CD4-positive, alpha-beta T cell treated with Interleukin-1 beta for 1 hour (primary cell): ENCODE measurements around the gene ITGB2.
"Not testable (repeated sequence)": the region's sequence is repeated elsewhere in the genome, so short reads cannot be mapped to it uniquely, and the experiment has no call there.

Experiments used
- DNase-seq, 2 donors: peaks; one replicate each; pipeline ENCODE4 v3.0.0-alpha.2; 2020 to 2022

The ITGB2 gene

GRCh38 chr21:44879238-44879637 lies 41.5 kb downstream of the ITGB2 start:
- DNase-seq: not testable (repeated sequence)

DNA sequence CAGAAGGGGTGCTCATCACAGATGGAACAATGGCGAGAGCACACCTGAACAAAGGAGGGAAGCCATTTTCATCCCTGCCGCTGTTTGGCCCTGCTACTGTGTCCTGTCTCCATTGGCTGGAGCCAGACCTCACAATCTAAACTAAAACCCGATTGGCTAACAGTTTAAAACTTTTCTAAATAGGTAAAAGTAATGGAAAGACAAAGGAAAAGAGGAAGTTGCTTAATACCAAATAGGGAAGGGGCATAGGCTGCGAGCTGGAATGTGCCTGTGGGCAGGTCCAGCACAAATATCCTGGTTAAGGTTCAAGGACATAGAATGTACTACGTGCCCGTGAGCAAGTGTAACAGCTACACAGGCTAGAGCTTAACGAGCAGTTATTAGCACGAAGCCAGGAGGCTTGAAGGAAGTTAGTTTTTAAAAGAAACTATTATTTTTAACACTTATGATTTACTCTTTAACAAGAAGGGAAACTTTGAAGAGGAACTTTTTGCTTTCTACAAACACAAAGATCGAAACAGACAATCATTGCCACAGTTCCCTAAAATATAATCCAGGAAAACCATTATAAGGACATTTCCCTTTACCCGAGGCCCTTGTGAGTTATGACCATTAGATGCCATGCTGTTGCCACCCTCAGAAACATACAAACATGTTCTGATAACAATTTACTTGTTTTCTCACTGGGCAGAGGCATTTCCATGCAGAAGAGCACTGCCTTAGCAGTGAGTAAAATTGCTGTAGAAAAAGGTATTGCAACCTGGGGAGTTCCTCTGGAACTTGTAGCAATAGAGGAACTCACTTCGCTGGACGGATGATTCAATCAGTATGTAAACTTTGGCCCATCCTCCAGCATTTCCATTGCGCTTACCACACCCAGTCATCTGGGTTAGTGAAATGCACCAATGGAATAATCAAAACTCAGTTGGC lies 42.4 kb downstream of the ITGB2 start:
- DNase-seq: peak in 1 of 2 donors; percentile 49

GRCh38 chr21:44876849-44877575 lies 43.7 kb downstream of the ITGB2 start:
- DNase-seq: no peak

GRCh38 chr21:44875316-44875700 lies 45.4 kb downstream of the ITGB2 start:
- DNase-seq: peak in 1 of 2 donors; percentile 39

- peak; percentile 38 to 56 for DNase-seq
Measured at GRCh38 chr21:44874497-44875315, 46.0 kb downstream of the ITGB2 start.

- DNase-seq: no peak
Measured at GRCh38 chr21:44874240-44874496, 46.5 kb downstream of the ITGB2 start.

- DNase-seq: peak; percentile 99 to 100
Measured at GRCh38 chr21:44873356-44874239, 47.1 kb downstream of the ITGB2 start, which contains the start of gene PTTG1IP. PTTG1IP (minus strand) TSS chr21:44873690; CDS start chr21:44873616, 74 bp downstream.

GRCh38 chr21:44872649-44873355 lies 47.9 kb downstream of the ITGB2 start:
- DNase-seq: no peak

DNA sequence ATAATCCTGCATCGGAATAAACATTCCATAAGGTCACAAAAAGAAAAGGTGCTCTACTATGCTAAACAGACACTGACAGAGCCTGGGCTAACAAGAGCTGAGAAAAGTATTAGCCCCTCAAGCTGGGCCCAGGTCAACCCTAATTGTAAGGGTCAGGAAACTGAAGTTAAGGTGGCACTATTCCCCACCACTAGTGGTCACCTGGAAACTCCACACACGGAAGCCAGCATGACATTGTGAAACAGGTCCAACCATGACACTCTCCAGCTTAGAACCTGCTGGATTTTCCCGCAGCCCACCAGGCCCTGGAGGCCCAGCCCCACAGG lies 48.4 kb downstream of the ITGB2 start:
- no peak for DNase-seq

DNA sequence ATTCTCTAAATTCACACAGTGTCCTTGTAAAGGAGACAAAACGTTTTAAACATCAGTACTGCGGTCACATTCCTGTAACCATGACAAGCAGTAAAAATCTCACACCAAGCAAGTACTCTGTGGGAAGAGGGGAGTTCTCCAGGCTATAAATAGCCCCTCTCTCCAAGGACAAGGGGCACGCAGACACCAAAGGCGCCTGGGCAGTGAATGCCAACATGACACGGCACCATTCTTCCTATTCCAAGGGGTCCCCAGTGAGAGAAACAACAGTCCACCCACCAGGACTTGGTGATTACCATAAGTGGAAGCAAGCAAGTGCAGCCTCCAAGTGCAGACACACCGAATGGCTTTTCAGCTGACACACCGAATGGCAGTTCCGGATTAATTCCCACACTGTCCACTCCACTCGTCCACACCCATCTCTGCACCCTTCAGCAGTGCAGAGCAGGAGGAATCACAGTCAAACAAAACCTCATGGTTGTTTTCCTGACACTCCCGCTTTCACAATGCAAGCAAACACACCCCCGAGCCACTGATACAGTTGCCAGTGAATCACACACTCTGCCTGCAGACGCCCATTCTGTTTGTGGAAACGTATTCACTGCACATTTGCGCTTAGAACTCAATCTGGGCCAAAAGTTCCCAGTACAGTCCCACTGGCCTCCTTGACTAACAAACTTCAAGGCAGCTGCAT lies 49.0 kb downstream of the ITGB2 start:
- DNase-seq: peak in 1 of 2 donors; percentile 26

- no peak for DNase-seq
Measured at GRCh38 chr21:44870748-44871495, 49.8 kb downstream of the ITGB2 start.

DNA sequence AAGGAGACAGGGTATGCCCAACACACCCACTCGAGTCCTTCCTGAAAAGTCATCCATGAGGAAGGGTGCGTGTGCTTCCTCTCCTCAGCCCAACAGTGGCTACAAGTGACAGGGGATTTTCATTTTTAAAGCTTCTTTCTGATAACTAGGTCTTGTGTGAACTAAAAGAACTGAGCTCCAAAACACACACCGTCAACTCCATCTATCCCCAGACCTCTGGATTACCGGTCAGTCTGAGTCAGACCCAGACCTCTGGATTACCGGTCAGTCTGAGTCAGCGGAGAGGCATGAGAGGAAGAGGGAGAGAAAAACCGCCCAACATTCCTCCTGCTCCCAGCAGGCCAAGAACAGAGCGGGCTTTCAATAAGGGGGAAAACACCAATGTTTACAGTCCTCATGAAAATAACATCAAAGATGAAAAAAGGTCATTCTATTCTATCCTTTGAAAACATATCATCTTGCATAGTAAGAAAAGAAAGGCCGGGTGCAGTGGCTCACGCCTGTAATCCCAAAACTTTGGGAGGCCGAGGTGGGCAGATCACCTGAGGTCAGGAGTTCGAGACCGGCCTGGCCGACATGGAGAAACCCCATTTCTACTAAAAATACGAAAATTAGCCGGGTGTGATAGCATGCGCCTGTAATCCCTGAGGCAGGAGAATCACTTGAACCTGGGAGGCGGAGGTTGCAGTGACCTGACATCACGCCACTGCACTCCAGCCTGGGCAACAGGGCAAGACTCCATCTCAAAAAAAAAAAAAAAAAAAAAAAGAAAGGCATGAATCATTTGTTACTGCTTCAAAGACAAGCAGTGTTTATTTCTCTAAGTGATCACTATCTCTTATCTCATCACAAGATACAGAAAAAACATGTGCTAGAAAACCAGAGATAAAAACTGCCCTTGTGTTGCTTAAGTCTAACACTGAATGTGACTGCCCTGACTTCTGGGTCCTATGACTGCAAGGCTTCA lies 50.6 kb downstream of the ITGB2 start:
- peak in 1 of 2 donors; percentile 39 for DNase-seq

DNA sequence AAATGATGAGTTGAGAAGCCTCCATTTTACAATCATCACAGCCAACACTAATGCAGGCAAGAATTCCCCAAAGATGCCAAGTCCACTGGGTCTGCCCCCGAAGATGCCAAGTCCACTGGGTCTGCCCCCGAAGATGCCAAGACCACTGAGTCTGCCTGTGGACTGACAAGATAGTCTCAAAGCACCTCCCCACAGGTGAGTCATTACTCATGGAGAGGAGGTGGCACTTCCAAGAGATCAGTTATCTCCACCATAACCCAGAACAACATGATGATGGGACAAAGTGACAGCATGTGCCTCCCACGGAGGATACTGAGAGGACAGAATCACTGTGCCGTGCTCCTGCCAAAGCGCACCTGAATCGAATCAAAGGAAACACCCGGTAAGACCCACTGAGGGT lies 52.0 kb downstream of the ITGB2 start:
- no peak for DNase-seq

- DNase-seq: peak; percentile 48 to 64
Measured at GRCh38 chr21:44867999-44868700, 52.5 kb downstream of the ITGB2 start.

- no peak for DNase-seq
Measured at GRCh38 chr21:44867464-44867863, 53.2 kb downstream of the ITGB2 start.

GRCh38 chr21:44866780-44867179 lies 53.9 kb downstream of the ITGB2 start:
- DNase-seq: no peak

DNA sequence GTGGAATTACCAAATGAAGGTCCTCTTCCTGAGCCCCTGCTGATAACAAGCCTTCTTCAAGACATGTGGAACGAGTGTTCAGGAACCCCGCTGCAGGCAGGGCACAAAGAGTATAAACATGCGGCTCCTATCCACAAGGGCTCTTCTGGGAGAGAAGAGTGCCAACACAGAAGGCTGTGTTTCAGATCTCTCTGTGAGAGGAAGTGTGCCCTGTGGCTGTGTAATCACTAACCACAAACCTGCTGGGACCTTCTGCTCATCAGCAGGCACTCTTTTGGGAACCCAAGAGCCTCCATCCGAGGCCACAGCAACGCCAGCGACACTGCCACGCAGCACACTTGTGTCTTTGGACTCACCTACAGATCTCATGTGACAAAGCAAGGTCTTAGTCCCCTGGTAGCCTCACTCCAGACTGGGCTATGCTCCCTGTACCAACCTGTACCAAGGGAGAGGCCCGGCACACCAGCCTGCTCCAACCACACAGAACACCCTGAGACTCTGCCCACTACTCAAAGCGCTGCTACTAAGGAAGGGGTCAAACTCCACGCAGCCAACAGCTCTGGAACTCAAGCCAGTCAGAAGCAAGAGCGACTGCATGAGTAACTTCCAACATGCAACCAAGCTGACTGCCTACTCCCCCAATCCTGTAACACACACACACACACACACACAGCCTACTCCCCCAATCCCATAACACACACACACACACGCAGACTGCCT lies 55.0 kb downstream of the ITGB2 start:
- DNase-seq: peak; percentile 32 to 49
